B cell (primary cell): ENCODE measurements around the gene OR4N5. TPM values are rescaled to one million over a fixed set of nuclear protein-coding genes. Genes with fewer than 3 reads are reported as not detected.
"Not testable (repeated sequence)": the region's sequence is repeated elsewhere in the genome, so short reads cannot be mapped to it uniquely, and the experiment has no call there.

Experiments
- ATAC-seq: fragments of 200-7000 bp; cut with Tn5 transposase; one replicate; pipeline ENCODE4 v1.10.0; 2021; ENCODE audit warnings: low read depth, mild to moderate bottlenecking, moderate number of reproducible peaks, moderate library complexity
- CTCF ChIA-PET: fragments of 350-600 bp; sonication (Branson Sonifier 250); formaldehyde crosslinking; loops from one replicate; lab custom pipeline; 2021; ENCODE audit warnings: antibody characterized with exemption, inconsistent platforms; lab: Charles Lee
- POLR2A ChIA-PET: fragments of 350-600 bp; sonication (Branson Sonifier 250); formaldehyde crosslinking; loops from one replicate; lab custom pipeline; 2021; ENCODE audit warnings: antibody characterized with exemption; lab: Charles Lee
- DNase-seq: peaks from one replicate; pipeline ENCODE4 v3.0.0; 2013
- H2AFZ ChIP-seq: 2 replicates; pipeline ENCODE4 v1.6.1; 2012; ENCODE audit warnings: mild to moderate bottlenecking, low read depth, low read length; ENCODE audit not compliant: insufficient read depth, poor library complexity, severe bottlenecking
- H3K27ac ChIP-seq, 2 donors: 1 replicate in 1 of 2; 2 replicates in 1 of 2; pipeline ENCODE4 v1.5.1; 2012 to 2013; ENCODE audit warnings: low read length in 2 of 2, mild to moderate bottlenecking in 2 of 2, moderate library complexity in 1 of 2
- H3K27me3 ChIP-seq, 4 experiments: fragments of 200-600 bp in 1 of 4; sonication (generic) in 1 of 4; replicated peaks in 1 of 4; 1 replicate in 2 of 4; 2 replicates in 2 of 4; pipeline versions ENCODE4 v1.6.1 to v1.7.0; 2013 to 2016; ENCODE audit warnings: low read length in 3 of 4, mild to moderate bottlenecking in 2 of 4, mixed read lengths in 1 of 4, moderate library complexity in 1 of 4; ENCODE audit not compliant: insufficient read depth in 4 of 4, control insufficient read depth in 3 of 4; ENCODE audit errors: control extremely low read depth in 1 of 4
- H3K36me3 ChIP-seq, 2 experiments: replicated peaks in 1 of 2; 1 replicate in 1 of 2; 2 replicates in 1 of 2; pipeline versions ENCODE4 v1.6.1 to v1.7.1; 2013; ENCODE audit warnings: low read length in 1 of 2; ENCODE audit not compliant: insufficient read depth in 2 of 2, control insufficient read depth in 1 of 2; ENCODE audit errors: control extremely low read depth in 1 of 2, extremely low read depth in 1 of 2
- H3K4me1 ChIP-seq, 2 donors: fragments of 200-600 bp in 1 of 2; sonication (generic) in 1 of 2; 1 replicate in 1 of 2; 2 replicates in 1 of 2; pipeline versions ENCODE4 v1.5.1 to v1.6.1; 2013 to 2017; ENCODE audit warnings: low read length in 2 of 2; ENCODE audit not compliant: control insufficient read depth in 2 of 2, insufficient read depth in 2 of 2
- H3K4me2 ChIP-seq: replicated peaks from 2 replicates; pipeline ENCODE3; 2012; ENCODE audit warnings: mild to moderate bottlenecking, low read depth, low read length; ENCODE audit not compliant: poor library complexity, severe bottlenecking
- H3K4me3 ChIP-seq, 5 experiments: fragments of 200-600 bp in 1 of 5; sonication (generic) in 1 of 5; 1 replicate in 3 of 5; 2 replicates in 2 of 5; pipeline versions ENCODE4 v1.5.1 to v1.7.0; 2011 to 2016; ENCODE audit warnings: low read length in 4 of 5, mild to moderate bottlenecking in 4 of 5, low read depth in 2 of 5, control low read depth in 1 of 5, moderate library complexity in 1 of 5; ENCODE audit not compliant: insufficient read depth in 1 of 5; ENCODE audit errors: control extremely low read depth in 1 of 5, extremely low read depth in 1 of 5
- H3K79me2 ChIP-seq: fragments of 200-600 bp; sonication (generic); one replicate; pipeline ENCODE4 v1.6.0; 2016; ENCODE audit warnings: low read length; ENCODE audit not compliant: control insufficient read depth, insufficient read depth
- H3K9ac ChIP-seq: fragments of 200-600 bp; sonication (generic); 2 replicates; pipeline ENCODE4 v1.6.1; 2017; ENCODE audit warnings: mild to moderate bottlenecking, low read length, moderate library complexity
- H3K9me3 ChIP-seq, 3 donors: one replicate each; pipeline versions ENCODE4 v1.6.1 to v1.7.1; 2013; ENCODE audit warnings: low read length in 2 of 3; ENCODE audit not compliant: control insufficient read depth in 2 of 3, insufficient read depth in 1 of 3; ENCODE audit errors: control extremely low read depth in 1 of 3
- H4K20me1 ChIP-seq: 2 replicates; pipeline ENCODE4 v1.6.0; 2012; ENCODE audit warnings: mild to moderate bottlenecking, low read length; ENCODE audit not compliant: insufficient read depth, control insufficient read depth, poor library complexity, severe bottlenecking
- H3K27ac Mint-ChIP-seq: one replicate; pipeline ENCODE4 v1.8.0; 2021; ENCODE audit warnings: mixed read lengths
- H3K27me3 Mint-ChIP-seq: one replicate; pipeline ENCODE4 v1.8.0; 2021; ENCODE audit warnings: mixed read lengths
- H3K4me1 Mint-ChIP-seq: one replicate; pipeline ENCODE4 v1.8.0; 2021; ENCODE audit warnings: mixed read lengths
- H3K4me3 Mint-ChIP-seq: one replicate; pipeline ENCODE4 v1.8.0; 2021; ENCODE audit warnings: mixed read lengths
- H3K9me3 Mint-ChIP-seq: one replicate; pipeline ENCODE4 v1.8.0; 2022; ENCODE audit warnings: mixed read lengths; ENCODE audit not compliant: insufficient read depth
- EZH2 ChIP-seq: IDR thresholded peaks from 2 replicates; pipeline ENCODE4 v1.6.1; 2012; ENCODE audit warnings: borderline replicate concordance, low read depth, mild to moderate bottlenecking, moderate library complexity, low read length; ENCODE audit not compliant: insufficient read depth, poor library complexity, severe bottlenecking
- WGBS: methylation state at CpG from one replicate; pipeline ENCODE4 v1.1.5; 2013; ENCODE audit warnings: missing lambda C conversion rate; ENCODE audit not compliant: insufficient coverage; 5-methylcytosine and 5-hydroxymethylcytosine counted together
- intact Hi-C: fragments of 100-400 bp; cut with micrococcal nuclease; formaldehyde crosslinking; loops from one replicate; pipeline ENCODE4 v1.10.0; 2022
- polyA plus RNA-seq: library from polyadenylated mRNA; depleted of rRNA; stranded (reverse); fragments of >200 nt; gene quantifications from 2 replicates; pipeline ENCODE4 v1.2.3, GENCODE V29; 2012
- total RNA-seq, 2 donors: library from RNA; stranded (reverse); fragments of 120-200 nt in 1 of 2; gene quantifications; 1 replicate in 1 of 2; 2 replicates in 1 of 2; pipeline versions ENCODE4 v1.2.3 to v1.2.4, GENCODE V29; 2013 to 2022
- TF ChIP-seq, protein P1 (sequence below): fragments of 200-600 bp; IDR thresholded peaks from one replicate; pipeline ENCODE4 v1.8.0; 2022; ENCODE audit warnings: antibody characterized with exemption, mild to moderate bottlenecking

Gene OR4N5
- total and polyA plus RNA-seq, 2 donors (not counting 1 experiment from before 2014, with no cell fraction given), result not detected

DNA sequence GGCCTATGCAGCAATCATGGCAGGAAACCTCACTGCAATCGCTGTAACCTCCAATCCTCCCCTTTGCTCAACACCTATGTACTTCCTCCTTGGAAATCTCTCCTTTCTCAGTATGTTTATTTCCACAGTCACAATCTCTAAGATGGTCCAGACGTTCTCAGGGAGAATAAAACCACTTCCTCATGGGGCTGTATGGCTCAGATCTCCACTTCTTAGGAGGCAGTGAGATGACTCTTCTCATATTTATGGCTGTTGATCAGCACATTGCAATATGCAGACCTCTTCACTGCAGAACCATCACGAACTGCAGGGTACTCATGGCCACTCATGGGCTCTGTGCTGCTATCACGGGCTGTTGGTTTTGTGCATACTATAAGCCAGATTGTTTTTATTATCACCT, 45.2 kb upstream of the OR4N5 start:
- H2AFZ ChIP-seq, result no peak overlapping the region

DNA sequence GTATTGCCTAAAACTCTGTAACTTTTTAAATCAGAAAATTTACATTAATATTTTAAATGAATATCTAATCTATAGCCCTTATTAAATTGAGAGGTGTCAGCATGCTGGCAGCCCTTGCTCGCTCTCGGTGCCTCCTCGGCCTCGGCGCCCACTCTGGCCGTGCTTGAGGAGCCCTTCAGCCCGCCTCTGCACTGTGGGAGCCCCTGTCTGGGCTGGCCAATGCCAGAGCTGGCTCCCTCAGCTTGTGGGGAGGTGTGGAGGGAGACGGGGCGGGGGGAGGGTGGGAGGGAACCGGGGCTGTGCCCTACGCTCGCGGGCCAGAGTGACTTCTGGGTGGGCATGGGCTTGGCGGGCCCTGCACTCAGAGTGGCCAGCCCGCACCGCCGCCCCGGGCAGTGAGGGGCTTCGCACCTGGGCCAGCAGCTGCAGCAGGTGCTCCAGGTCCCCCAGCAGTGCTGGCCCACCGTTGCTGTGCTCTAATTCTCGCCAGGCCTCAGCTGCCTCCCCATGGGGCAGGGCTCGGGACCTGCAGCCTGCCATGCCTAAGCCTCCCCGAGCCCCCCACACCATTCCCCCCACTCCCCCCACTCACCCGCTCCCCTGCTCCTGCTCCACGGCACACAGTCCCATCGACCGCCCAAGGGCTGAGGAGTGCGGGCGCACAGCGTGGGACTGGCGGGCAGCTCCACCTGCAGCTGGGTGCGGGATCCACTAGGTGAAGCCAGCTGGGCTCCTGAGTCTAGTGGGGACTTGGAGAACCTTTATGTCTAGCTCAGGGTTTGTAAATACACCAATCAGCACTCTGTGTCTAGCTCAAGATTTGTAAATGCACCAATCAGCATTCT, 39.5 kb upstream of the OR4N5 start:
- H3K27ac ChIP-seq, H3K79me2 ChIP-seq, H3K9me3 ChIP-seq, H3K4me3 Mint-ChIP-seq, H3K4me3 ChIP-seq, H3K9ac ChIP-seq, CTCF ChIA-PET, DNase-seq, POLR2A ChIA-PET, H3K27ac Mint-ChIP-seq, ATAC-seq, H3K4me2 ChIP-seq, H3K4me1 ChIP-seq, H3K4me1 Mint-ChIP-seq, H3K9me3 Mint-ChIP-seq, H3K36me3 ChIP-seq, H4K20me1 ChIP-seq, intact Hi-C loops, H2AFZ ChIP-seq, H3K27me3 Mint-ChIP-seq, H3K27me3 ChIP-seq: not testable (repeated sequence)
- WGBS, result 94% methylated on average over 23 of the region's 32 CpGs

More for the DNA sequence above, 45.2 kb upstream of the OR4N5 start:
- ATAC-seq, result no peak
- H3K4me3 Mint-ChIP-seq, result no peak overlapping the region
- no peaks in the 10 kb centered on the region for H3K79me2 ChIP-seq
- no peaks in the 10 kb centered on the region for H3K4me1 Mint-ChIP-seq
- no peak overlapping the region for H3K27ac ChIP-seq
- POLR2A ChIA-PET, result no interaction called here
- no peaks in the 10 kb centered on the region for H3K36me3 ChIP-seq
- H3K4me3 ChIP-seq, result no peak overlapping the region
- no peak overlapping the region for H3K4me2 ChIP-seq
- no peak for DNase-seq
- intact Hi-C loops, result no loop called here
- no peak overlapping the region for H3K9ac ChIP-seq
- no peaks in the 10 kb centered on the region for H3K9me3 ChIP-seq
- no peaks in the 10 kb centered on the region for H3K27me3 Mint-ChIP-seq
- no peak overlapping the region for H3K27ac Mint-ChIP-seq
- H3K9me3 Mint-ChIP-seq, result no peaks in the 10 kb centered on the region
- H4K20me1 ChIP-seq, result no peaks in the 10 kb centered on the region
- WGBS, result 30% methylated on average over 2 of the region's 4 CpGs
- no peaks in the 10 kb centered on the region for H3K4me1 ChIP-seq
- H3K27me3 ChIP-seq, result peaks cover 0 to 3% (median 0%) of the 10 kb centered on the region in 4 experiments
- TF ChIP-seq, protein P1, sequence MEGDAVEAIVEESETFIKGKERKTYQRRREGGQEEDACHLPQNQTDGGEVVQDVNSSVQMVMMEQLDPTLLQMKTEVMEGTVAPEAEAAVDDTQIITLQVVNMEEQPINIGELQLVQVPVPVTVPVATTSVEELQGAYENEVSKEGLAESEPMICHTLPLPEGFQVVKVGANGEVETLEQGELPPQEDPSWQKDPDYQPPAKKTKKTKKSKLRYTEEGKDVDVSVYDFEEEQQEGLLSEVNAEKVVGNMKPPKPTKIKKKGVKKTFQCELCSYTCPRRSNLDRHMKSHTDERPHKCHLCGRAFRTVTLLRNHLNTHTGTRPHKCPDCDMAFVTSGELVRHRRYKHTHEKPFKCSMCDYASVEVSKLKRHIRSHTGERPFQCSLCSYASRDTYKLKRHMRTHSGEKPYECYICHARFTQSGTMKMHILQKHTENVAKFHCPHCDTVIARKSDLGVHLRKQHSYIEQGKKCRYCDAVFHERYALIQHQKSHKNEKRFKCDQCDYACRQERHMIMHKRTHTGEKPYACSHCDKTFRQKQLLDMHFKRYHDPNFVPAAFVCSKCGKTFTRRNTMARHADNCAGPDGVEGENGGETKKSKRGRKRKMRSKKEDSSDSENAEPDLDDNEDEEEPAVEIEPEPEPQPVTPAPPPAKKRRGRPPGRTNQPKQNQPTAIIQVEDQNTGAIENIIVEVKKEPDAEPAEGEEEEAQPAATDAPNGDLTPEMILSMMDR, result no peak
- no peak for TF ChIP-seq EZH2
- CTCF ChIA-PET, result no interaction called here
